SK-N-SH (cell line): Measurements from ENCODE around the gene PGGHG.

Source experiments
- CTCF ChIP-seq: fragments of 200-600 bp; sonication (generic); IDR thresholded peaks from 2 replicates; pipeline ENCODE4 v1.6.1; 2017; ENCODE audit warnings: antibody characterized with exemption, mild to moderate bottlenecking, moderate library complexity
- POLR2AphosphoS5 ChIP-seq: IDR thresholded peaks from 2 replicates; pipeline ENCODE4 v1.6.1; 2012; ENCODE audit warnings: low read depth, low read length
- RFX5 ChIP-seq: IDR thresholded peaks from 2 replicates; pipeline ENCODE4 v1.6.1; 2012; ENCODE audit warnings: mild to moderate bottlenecking, improper control_type of control experiment, low read length
- TCF12 ChIP-seq: IDR thresholded peaks from 2 replicates; pipeline ENCODE4 v1.4.0; 2012

- TF ChIP-seq CTCF = no peak
- no peak for TF ChIP-seq TCF12
- TF ChIP-seq POLR2AphosphoS5 = no peak
- no peak for TF ChIP-seq RFX5
These were observed 7.3 kb upstream of the PGGHG start for GRCh38 chr11:281486-282161.
